CD8-positive, alpha-beta memory T cell (primary cell): ENCODE data around the gene CAV2. TPM values are rescaled to one million over a fixed set of nuclear protein-coding genes. Genes with fewer than 3 reads are reported as not detected.
A peak's percentile ranks its signal among the peaks of the same experiment; 100 is the strongest.

ENCODE experiments used
- CTCF ChIA-PET: fragments of 350-600 bp; sonication (Branson Sonifier 250); formaldehyde crosslinking; loops from one replicate; lab custom pipeline; 2021; ENCODE audit warnings: antibody characterized with exemption; lab: Charles Lee
- POLR2A ChIA-PET: fragments of 350-600 bp; sonication (Branson Sonifier 250); formaldehyde crosslinking; loops from one replicate; lab custom pipeline; 2021; ENCODE audit warnings: antibody characterized with exemption; lab: Charles Lee
- DNase-seq, 5 donors: peaks; one replicate each; pipeline versions ENCODE4 v3.0.0 to v3.0.0-alpha.2; 2020 to 2022; ENCODE audit warnings: mixed read lengths in 1 of 5
- H3K27ac ChIP-seq: one replicate; pipeline ENCODE4 v1.7.0; 2013; ENCODE audit warnings: low read depth, mild to moderate bottlenecking, low read length, moderate library complexity
- H3K27me3 ChIP-seq: 2 replicates; pipeline ENCODE4 v1.7.0; 2013; ENCODE audit warnings: low read length, mild to moderate bottlenecking; ENCODE audit not compliant: insufficient read depth, poor library complexity, severe bottlenecking
- H3K36me3 ChIP-seq: 2 replicates; pipeline ENCODE4 v1.7.0; 2013; ENCODE audit warnings: mild to moderate bottlenecking, low read length, moderate library complexity; ENCODE audit not compliant: insufficient read depth
- H3K4me1 ChIP-seq: 2 replicates; pipeline ENCODE4 v1.7.0; 2013; ENCODE audit warnings: mild to moderate bottlenecking, low read length, moderate library complexity; ENCODE audit not compliant: insufficient read depth
- H3K4me3 ChIP-seq: 2 replicates; pipeline ENCODE4 v1.7.0; 2013; ENCODE audit warnings: mild to moderate bottlenecking, low read length
- H3K9me3 ChIP-seq: 2 replicates; pipeline ENCODE4 v1.7.0; 2013; ENCODE audit warnings: mild to moderate bottlenecking, low read length
- H3K27ac Mint-ChIP-seq, 8 donors: one replicate each; pipeline ENCODE4 v1.8.0; 2020 to 2021; ENCODE audit warnings: mixed read lengths in 8 of 8, mild to moderate bottlenecking in 6 of 8, inconsistent platforms in 3 of 8, moderate library complexity in 3 of 8
- H3K27me3 Mint-ChIP-seq, 2 donors: one replicate each; pipeline ENCODE4 v1.8.0; 2020 to 2021; ENCODE audit warnings: mixed read lengths in 2 of 2, mild to moderate bottlenecking in 1 of 2, moderate library complexity in 1 of 2
- H3K36me3 Mint-ChIP-seq, 3 donors: one replicate each; pipeline ENCODE4 v1.8.0; 2020 to 2021; ENCODE audit warnings: mixed read lengths in 3 of 3, inconsistent platforms in 1 of 3, mild to moderate bottlenecking in 1 of 3
- H3K4me1 Mint-ChIP-seq, 3 donors: one replicate each; pipeline ENCODE4 v1.8.0; 2020 to 2021; ENCODE audit warnings: mixed read lengths in 3 of 3, inconsistent platforms in 1 of 3, mild to moderate bottlenecking in 1 of 3
- H3K4me3 Mint-ChIP-seq, 7 donors: one replicate each; pipeline ENCODE4 v1.8.0; 2020 to 2021; ENCODE audit warnings: mixed read lengths in 7 of 7, mild to moderate bottlenecking in 6 of 7, moderate library complexity in 4 of 7, inconsistent platforms in 2 of 7
- H3K9me3 Mint-ChIP-seq, 5 donors: one replicate each; pipeline ENCODE4 v1.8.0; 2020 to 2022; ENCODE audit warnings: mixed read lengths in 5 of 5, mild to moderate bottlenecking in 3 of 5, moderate library complexity in 2 of 5, inconsistent platforms in 1 of 5
- polyA plus RNA-seq: library from polyadenylated mRNA; unstranded; fragments of 300-500 nt; fragmentation: Illumina TruSeq; gene quantifications from one replicate; pipeline ENCODE4 v1.2.3, GENCODE V29; 2021
- total RNA-seq, 2 experiments: library from RNA; stranded (reverse); gene quantifications; one replicate each; pipeline ENCODE4 v1.2.3, GENCODE V29; 2021

CAV2 gene, protein sequence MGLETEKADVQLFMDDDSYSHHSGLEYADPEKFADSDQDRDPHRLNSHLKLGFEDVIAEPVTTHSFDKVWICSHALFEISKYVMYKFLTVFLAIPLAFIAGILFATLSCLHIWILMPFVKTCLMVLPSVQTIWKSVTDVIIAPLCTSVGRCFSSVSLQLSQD
- not detected for total RNA-seq
- polyA plus RNA-seq: not detected

DNA sequence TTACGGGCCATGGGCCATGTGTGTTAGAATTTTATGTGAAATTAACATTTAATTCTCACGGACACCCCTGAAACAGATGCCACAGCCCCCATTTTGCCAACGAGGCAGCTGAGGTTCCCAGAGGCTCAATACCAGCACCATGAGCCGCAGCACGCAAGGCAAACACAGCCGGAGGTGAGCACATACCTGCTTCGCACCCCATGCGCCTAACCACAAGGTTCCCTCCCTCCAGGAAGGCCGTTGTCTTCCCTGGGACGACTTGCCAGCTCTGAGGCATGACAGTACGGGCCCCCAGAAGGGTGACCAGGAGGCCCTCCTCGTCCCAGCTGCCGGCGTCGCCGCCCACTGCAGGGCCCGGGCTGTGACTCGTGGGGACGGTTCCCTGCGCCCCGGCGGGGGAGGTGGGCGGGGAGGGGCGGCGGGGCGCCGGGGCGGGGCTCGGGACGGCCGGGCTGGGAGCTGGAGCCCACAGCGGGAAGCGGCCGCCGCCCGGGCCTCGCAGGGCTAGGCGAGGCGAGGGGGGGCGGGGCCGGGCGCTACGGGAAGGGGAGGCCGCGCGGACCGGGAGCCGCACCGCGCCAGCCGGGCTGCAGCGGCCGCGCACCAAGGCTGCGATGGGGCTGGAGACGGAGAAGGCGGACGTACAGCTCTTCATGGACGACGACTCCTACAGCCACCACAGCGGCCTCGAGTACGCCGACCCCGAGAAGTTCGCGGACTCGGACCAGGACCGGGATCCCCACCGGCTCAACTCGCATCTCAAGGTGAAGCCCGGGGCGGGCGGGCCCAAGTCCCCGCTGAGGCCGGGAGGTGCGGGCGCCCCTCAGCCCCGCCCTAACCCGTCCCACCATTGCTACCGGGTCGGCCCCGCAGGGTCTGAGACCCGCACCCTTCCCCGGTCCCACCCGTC is at the start of gene CAV2:
Gene CAV2 (plus strand): TSS at position 571 of the 910 bp plus-strand sequence. CDS start 44 bp downstream, at position 615.
- Mint-ChIP-seq H3K4me1 (peaks cover 10 to 14% (median 13%) of the 10 kb centered on the region in 3 donors), H3K4me3 (peak within 1 kb of the TSS; percentile 67 to 90 (median 77)), H3K9me3 (no peaks in the 10 kb centered on the region), H3K36me3 (no peaks in the 10 kb centered on the region), H3K27me3 (peaks cover 33 to 42% of the 10 kb centered on the region in 2 donors), H3K27ac (peak within 1 kb of the TSS in 1 of 8 donors; percentile 59)
- peaks cover 7% of the 10 kb centered on the region for H3K4me1 ChIP-seq
- peak within 1 kb of the TSS; percentile 71 for H3K27ac ChIP-seq
- no peaks in the 10 kb centered on the region for H3K36me3 ChIP-seq
- ChIA-PET CTCF (interaction anchor here (1.7 kb wide), 1 partner anchor 27 kb away, joined by 4 read pairs; no protein-coding TSS in a partner anchor), POLR2A (no interaction called here)
- peak within 1 kb of the TSS; percentile 15 for H3K4me3 ChIP-seq
- H3K9me3 ChIP-seq: no peaks in the 10 kb centered on the region
- DNase-seq: peak in 2 of 5 donors; percentile 16 to 46
- H3K27me3 ChIP-seq: peaks cover 20% of the 10 kb centered on the region

DNA sequence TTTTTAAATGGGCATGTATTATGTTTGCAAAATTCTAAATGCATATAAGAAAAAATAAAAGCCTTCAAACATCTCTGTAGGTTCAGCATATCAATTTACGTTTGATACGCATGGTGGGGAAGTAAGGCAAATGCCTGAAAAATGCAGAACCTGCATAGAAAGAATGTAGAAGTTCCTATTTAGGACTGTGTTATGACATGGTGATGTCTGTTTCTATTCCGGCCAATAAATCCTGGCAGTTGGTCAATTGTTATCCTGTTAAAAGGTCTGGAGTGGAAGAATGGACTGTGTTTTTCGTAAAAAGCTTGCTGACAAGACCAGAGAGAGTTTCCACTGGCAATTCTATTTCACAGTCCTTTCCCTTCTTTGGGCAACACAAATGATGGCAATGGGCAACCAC is 49.6 kb upstream of the CAV2 start:
- POLR2A ChIA-PET: no interaction called here

DNA sequence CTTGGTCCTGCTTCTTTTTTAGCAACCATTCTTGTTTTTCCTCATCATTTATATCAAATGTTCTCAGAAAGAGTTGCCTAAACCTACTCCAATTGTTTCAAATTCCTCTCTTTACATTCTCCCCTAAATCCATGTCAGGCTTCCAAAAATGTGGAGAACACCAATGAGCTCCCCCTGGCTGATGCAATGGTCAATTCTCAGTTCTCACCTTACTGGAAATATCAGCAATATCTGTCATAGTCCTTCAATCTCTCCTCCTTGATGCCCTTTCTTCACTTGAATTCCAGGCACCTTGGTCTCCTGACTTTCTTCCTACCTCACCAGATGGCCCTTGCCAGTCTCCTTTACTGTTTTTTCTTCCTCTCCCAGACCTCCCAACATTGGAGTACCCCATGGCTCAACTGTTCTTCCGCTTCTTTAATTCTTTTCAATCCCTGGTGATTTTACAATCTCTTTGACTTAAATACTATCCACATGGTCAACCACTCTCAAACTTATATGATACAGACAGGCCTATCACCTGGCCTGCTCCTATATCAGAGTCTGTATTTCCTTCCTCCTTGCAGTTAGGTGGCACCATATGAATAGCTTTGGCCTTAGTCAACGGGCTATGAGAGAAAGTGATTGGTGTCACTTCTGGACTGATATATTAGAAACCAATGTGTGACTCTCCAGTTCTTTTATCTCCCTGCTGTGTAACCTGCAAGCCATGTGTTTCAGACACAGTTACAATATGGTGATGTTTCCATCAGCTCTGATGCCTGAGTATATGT is 47.4 kb upstream of the CAV2 start:
- Histone ChIP-seq H3K4me1 (no peaks in the 10 kb centered on the region), H3K4me3 (no peak overlapping the region), H3K27ac (no peak overlapping the region), H3K27me3 (no peaks in the 10 kb centered on the region), H3K9me3 (no peaks in the 10 kb centered on the region), H3K36me3 (no peaks in the 10 kb centered on the region)
- Mint-ChIP-seq H3K4me3 (no peak overlapping the region), H3K27ac (no peak overlapping the region), H3K4me1 (no peaks in the 10 kb centered on the region), H3K27me3 (peaks cover 5 to 23% of the 10 kb centered on the region in 2 donors), H3K36me3 (no peaks in the 10 kb centered on the region), H3K9me3 (no peaks in the 10 kb centered on the region)
- CTCF ChIA-PET: no interaction called here
- POLR2A ChIA-PET: no interaction called here
- DNase-seq: no peak

More for the DNA sequence above, 49.6 kb upstream of the CAV2 start:
- no peaks in the 10 kb centered on the region for H3K9me3 Mint-ChIP-seq
- no peaks in the 10 kb centered on the region for H3K4me1 Mint-ChIP-seq
- no peak overlapping the region for H3K4me3 ChIP-seq
- no peak overlapping the region for H3K27ac Mint-ChIP-seq
- no peak overlapping the region for H3K4me3 Mint-ChIP-seq
- no peaks in the 10 kb centered on the region for H3K36me3 ChIP-seq
- DNase-seq: no peak
- no peak overlapping the region for H3K27ac ChIP-seq
- H3K9me3 ChIP-seq: no peaks in the 10 kb centered on the region
- peaks cover 5 to 26% of the 10 kb centered on the region in 2 donors for H3K27me3 Mint-ChIP-seq
- CTCF ChIA-PET: no interaction called here
- no peaks in the 10 kb centered on the region for H3K36me3 Mint-ChIP-seq
- H3K27me3 ChIP-seq: no peaks in the 10 kb centered on the region
- no peaks in the 10 kb centered on the region for H3K4me1 ChIP-seq

DNA sequence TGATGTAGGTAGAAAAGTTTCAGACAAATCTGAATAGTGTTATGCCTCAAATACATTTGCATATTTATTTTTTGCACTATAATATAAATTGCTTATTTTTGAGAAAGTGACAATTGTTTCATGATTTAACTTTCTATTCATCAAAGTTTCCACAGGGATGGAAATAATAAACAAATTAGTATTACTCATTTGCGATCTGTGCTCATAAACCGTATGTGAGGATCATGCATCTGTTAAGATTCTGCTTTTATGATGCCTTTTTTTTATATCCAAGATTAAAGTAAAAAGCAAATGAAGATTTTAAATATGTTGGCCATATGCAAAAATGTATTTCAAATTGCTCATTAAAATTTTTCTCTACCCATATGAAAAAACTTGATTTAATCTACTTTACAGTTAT is 45.2 kb upstream of the CAV2 start:
- H3K4me3 Mint-ChIP-seq: no peak overlapping the region
- Histone ChIP-seq H3K9me3 (no peaks in the 10 kb centered on the region), H3K27me3 (no peaks in the 10 kb centered on the region), H3K36me3 (no peaks in the 10 kb centered on the region), H3K27ac (no peak overlapping the region), H3K4me3 (no peak overlapping the region), H3K4me1 (no peaks in the 10 kb centered on the region)
- H3K27ac Mint-ChIP-seq: no peak overlapping the region
- H3K27me3 Mint-ChIP-seq: peaks cover 6 to 18% of the 10 kb centered on the region in 2 donors
- H3K9me3 Mint-ChIP-seq: no peaks in the 10 kb centered on the region
- H3K36me3 Mint-ChIP-seq: no peaks in the 10 kb centered on the region
- ChIA-PET POLR2A (no interaction called here), CTCF (no interaction called here)
- no peak for DNase-seq
- no peaks in the 10 kb centered on the region for H3K4me1 Mint-ChIP-seq

DNA sequence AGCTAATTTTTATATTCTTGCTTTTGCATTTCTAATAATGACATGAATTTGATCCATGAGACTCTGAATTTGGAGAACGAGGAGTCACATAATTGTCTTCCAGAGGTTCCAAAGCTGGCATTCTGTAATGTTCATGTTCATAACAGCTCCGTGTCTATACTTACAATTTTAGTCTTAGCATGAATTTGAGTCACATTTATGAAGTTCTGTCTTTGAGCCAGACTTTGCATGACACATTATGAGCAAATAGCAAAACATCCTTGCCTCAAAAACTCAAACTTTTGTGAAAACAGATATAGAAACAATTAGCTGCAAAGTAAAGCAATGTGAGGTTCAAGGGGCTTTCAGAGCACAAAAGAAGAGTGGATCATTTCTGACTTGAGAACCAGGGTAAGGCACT is 44.5 kb upstream of the CAV2 start:
- H3K36me3 Mint-ChIP-seq: no peaks in the 10 kb centered on the region
- CTCF ChIA-PET: no interaction called here

DNA sequence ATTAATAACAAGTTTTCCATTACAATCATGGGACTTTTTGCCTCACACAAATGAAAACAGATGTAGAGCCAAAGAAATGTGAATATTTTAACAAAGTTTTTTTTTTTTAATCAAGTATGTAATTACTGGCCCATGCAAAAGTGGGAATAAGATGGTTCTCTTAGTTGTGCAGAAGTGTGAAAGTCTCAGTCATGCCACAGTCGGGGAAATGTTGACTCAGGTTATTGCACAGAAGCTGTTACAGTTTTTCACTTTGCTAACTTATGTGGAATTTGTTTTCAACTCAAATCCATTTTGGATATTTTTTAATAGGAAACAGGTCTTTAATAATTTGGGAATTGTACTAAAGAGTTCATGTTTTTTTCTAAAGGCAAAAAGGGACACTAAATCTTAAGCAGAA is 44.0 kb upstream of the CAV2 start:
- no peaks in the 10 kb centered on the region for H3K4me1 ChIP-seq
- no peaks in the 10 kb centered on the region for H3K9me3 ChIP-seq
- no peak for DNase-seq
- ChIA-PET POLR2A (no interaction called here), CTCF (no interaction called here)
- H3K4me1 Mint-ChIP-seq: no peaks in the 10 kb centered on the region
- no peaks in the 10 kb centered on the region for H3K9me3 Mint-ChIP-seq
- no peaks in the 10 kb centered on the region for H3K36me3 ChIP-seq
- H3K27me3 Mint-ChIP-seq: peaks cover 6 to 13% of the 10 kb centered on the region in 2 donors
- no peaks in the 10 kb centered on the region for H3K27me3 ChIP-seq
- H3K27ac ChIP-seq: no peak overlapping the region
- no peaks in the 10 kb centered on the region for H3K36me3 Mint-ChIP-seq
- H3K4me3 Mint-ChIP-seq: no peak overlapping the region
- no peak overlapping the region for H3K27ac Mint-ChIP-seq
- H3K4me3 ChIP-seq: no peak overlapping the region

More for the DNA sequence above, 44.5 kb upstream of the CAV2 start:
- H3K4me3 Mint-ChIP-seq: no peak overlapping the region
- Histone ChIP-seq H3K27ac (no peak overlapping the region), H3K36me3 (no peaks in the 10 kb centered on the region), H3K4me1 (no peaks in the 10 kb centered on the region), H3K4me3 (no peak overlapping the region), H3K9me3 (no peaks in the 10 kb centered on the region), H3K27me3 (no peaks in the 10 kb centered on the region)
- H3K9me3 Mint-ChIP-seq: no peaks in the 10 kb centered on the region
- no peaks in the 10 kb centered on the region for H3K4me1 Mint-ChIP-seq
- no peak overlapping the region for H3K27ac Mint-ChIP-seq
- peaks cover 6 to 15% of the 10 kb centered on the region in 2 donors for H3K27me3 Mint-ChIP-seq
- POLR2A ChIA-PET: no interaction called here
- DNase-seq: no peak

DNA sequence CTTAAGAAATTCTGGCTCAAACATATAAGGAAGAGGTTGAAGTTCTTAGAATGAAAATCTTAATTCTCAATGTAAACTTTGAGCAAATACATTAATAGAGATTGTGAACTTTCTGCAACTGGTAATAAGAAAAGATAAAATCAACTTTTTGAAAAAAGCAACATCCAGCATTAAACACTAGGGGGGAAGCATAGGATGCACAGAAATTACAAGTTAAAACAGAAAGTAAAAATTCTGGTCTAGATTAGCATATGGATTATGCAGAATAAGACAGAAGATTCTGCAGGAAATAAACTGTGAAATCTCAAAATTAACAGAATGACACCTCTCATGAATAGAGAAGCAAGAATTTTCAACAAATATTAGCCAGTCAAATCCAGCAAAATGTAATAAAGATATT is 38.0 kb upstream of the CAV2 start:
- POLR2A ChIA-PET: no interaction called here

More for the DNA sequence above, 38.0 kb upstream of the CAV2 start:
- no peak for DNase-seq
- Mint-ChIP-seq H3K36me3 (no peaks in the 10 kb centered on the region), H3K27ac (no peak overlapping the region), H3K4me1 (no peaks in the 10 kb centered on the region), H3K27me3 (peaks cover 5 to 18% of the 10 kb centered on the region in 2 donors), H3K9me3 (no peaks in the 10 kb centered on the region), H3K4me3 (no peak overlapping the region)
- no peaks in the 10 kb centered on the region for H3K27me3 ChIP-seq
- no peaks in the 10 kb centered on the region for H3K9me3 ChIP-seq
- CTCF ChIA-PET: no interaction called here
- no peak overlapping the region for H3K27ac ChIP-seq
- H3K4me3 ChIP-seq: no peak overlapping the region
- no peaks in the 10 kb centered on the region for H3K36me3 ChIP-seq
- H3K4me1 ChIP-seq: no peaks in the 10 kb centered on the region
